ENCODE data around the gene HTRA3. TPM values are rescaled to one million over a fixed set of nuclear protein-coding genes. Genes with fewer than 3 reads are reported as not detected.

Gene HTRA3
- total and polyA plus RNA-seq, 2 of the 4 experiments (the other 2 are of a cell fraction), result 1.3 to 9.5 TPM

DNA sequence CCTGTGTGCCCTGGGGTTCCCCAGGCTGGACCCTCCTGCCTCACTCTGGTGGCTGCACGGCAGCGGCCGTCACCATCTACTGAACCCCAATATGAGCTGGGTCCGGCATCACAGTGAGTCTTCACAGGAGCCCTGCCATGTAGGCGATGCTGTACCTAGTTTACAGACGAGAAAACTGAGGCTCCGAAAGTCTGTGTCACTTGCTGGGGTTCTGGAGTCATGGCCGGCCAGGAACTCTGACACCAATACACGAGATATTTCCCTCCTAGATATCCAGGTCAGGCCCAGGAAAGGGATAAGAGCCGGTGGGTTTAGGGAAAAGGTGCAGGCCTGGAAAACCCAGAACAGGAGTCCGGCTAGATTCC, 74.4 kb downstream of the HTRA3 start:
- Histone ChIP-seq H3K9me1 (ENCODE audit: insufficient read depth, low read length) (no peaks in the 10 kb centered on the region), H3K14ac (replicated peaks; ENCODE audit: low read depth, low read length) (no peak overlapping the region), H4K5ac (ENCODE audit: low read depth, low read length) (no peak overlapping the region), H3K36me3 (ENCODE audit: control insufficient read depth, insufficient read depth, low read length) (no peaks in the 10 kb centered on the region), H3K4me2 (ENCODE audit: low read depth, low read length) (no peak overlapping the region), H3K4me3 (ENCODE audit: insufficient read depth, low read depth, low read length) (no peak overlapping the region), H4K20me1 (ENCODE audit: insufficient read depth, low read length) (no peaks in the 10 kb centered on the region), H4K8ac (ENCODE audit: low read depth in 2 of 2, low read length in 2 of 2) (no peak overlapping the region), H2AFZ (replicated peaks; ENCODE audit: low read length, poor library complexity) (no peak overlapping the region), H3K9me3 (ENCODE audit: control insufficient read depth, insufficient read depth, low read length) (no peaks in the 10 kb centered on the region), H2BK20ac (ENCODE audit: low read depth, low read length) (no peak overlapping the region), H2BK120ac (ENCODE audit: low read depth, low read length) (no peak overlapping the region), H3K18ac (ENCODE audit: low read depth, low read length) (no peak overlapping the region), H2BK15ac (ENCODE audit: low read depth, low read length) (no peak overlapping the region), H3K27ac (ENCODE audit: insufficient read depth, low read length) (no peak overlapping the region), H3K79me1 (ENCODE audit: low read depth in 1 of 2, low read length in 2 of 2) (no peaks in the 10 kb centered on the region), H3K56ac (ENCODE audit: extremely low read depth, insufficient read depth, low read length) (no peak overlapping the region), H3K4ac (ENCODE audit: low read depth, low read length) (no peak overlapping the region), H2AK9ac (replicated peaks; ENCODE audit: low read depth, low read length, poor library complexity) (no peak overlapping the region), H3K9ac (ENCODE audit: low read depth, low read length) (no peak overlapping the region), H2AK5ac (ENCODE audit: low read depth, low read length) (no peak overlapping the region), H3K4me1 (ENCODE audit: control insufficient read depth, insufficient read depth, low read length) (peaks cover 4% of the 10 kb centered on the region; the same call in 1 of the 2 replicates), H3K23ac (ENCODE audit: low read depth, low read length) (no peak overlapping the region), H4K91ac (ENCODE audit: insufficient read depth, low read depth, low read length) (no peak overlapping the region), H3K27me3 (ENCODE audit: control insufficient read depth, insufficient read depth, low read length) (peaks cover 13% of the 10 kb centered on the region), H2BK5ac (ENCODE audit: low read depth, low read length, poor library complexity, severe bottlenecking) (no peak overlapping the region)
- intact Hi-C loops (cut with micrococcal nuclease), result no loop called here
- no peak for DNase-seq
- dilution Hi-C loops (cut with HindIII; ENCODE audit: low sequenced_read_pairs, unreplicated experiment), result no loop called here
- ChIA-PET CTCF (no interaction called here), POLR2A (ENCODE audit: unreplicated experiment) (no interaction called here)
- ATAC-seq (ENCODE audit: low read depth), result no peak
- 77% methylated on average over 3 of the region's 11 CpGs; no CpG with 5 or more reads in 1 of the 2 experiments for WGBS, 2 experiments (ENCODE audit: extremely low coverage in 2 of 2, insufficient read length in 1 of 2)
- in situ Hi-C loops (cut with MboI; ENCODE audit: low sequenced_read_pairs), result no loop called here
- TF ChIP-seq MAZ (IDR thresholded peaks at IDR 0.05; ENCODE audit: borderline replicate concordance, low read depth, low read length) (no peak), FOS (IDR thresholded peaks at IDR 0.05; ENCODE audit: low read depth, low read length) (no peak), MAFK (IDR thresholded peaks at IDR 0.05; ENCODE audit: low read depth, low read length) (no peak)
- TF ChIP-seq, protein P1, sequence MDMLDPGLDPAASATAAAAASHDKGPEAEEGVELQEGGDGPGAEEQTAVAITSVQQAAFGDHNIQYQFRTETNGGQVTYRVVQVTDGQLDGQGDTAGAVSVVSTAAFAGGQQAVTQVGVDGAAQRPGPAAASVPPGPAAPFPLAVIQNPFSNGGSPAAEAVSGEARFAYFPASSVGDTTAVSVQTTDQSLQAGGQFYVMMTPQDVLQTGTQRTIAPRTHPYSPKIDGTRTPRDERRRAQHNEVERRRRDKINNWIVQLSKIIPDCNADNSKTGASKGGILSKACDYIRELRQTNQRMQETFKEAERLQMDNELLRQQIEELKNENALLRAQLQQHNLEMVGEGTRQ (IDR thresholded peaks at IDR 0.05; ENCODE audit: low read depth, low read length), result no peak
- BruUV-seq (replicated peaks), result no TSS peak

All from IMR-90 (cell line).